Muscle of arm (tissue), 12 donors: ENCODE results near the gene DHX58. TPM values are rescaled to one million over a fixed set of nuclear protein-coding genes. Genes with fewer than 3 reads are reported as not detected.

ENCODE experiments used
- DNase-seq: peaks from one replicate; pipeline ENCODE4 v3.0.0-alpha.2; 2013
- polyA plus RNA-seq, 12 donors: library from polyadenylated mRNA; unstranded; fragments of 120-200 nt; gene quantifications; one replicate each; pipeline ENCODE4 v1.2.1, GENCODE V29; 2013; ENCODE audit not compliant: insufficient read length in 12 of 12

Gene DHX58
- polyA plus RNA-seq, 12 donors, result 2.3 to 12.1 (median 5.3) TPM; not detected in 1

DNA sequence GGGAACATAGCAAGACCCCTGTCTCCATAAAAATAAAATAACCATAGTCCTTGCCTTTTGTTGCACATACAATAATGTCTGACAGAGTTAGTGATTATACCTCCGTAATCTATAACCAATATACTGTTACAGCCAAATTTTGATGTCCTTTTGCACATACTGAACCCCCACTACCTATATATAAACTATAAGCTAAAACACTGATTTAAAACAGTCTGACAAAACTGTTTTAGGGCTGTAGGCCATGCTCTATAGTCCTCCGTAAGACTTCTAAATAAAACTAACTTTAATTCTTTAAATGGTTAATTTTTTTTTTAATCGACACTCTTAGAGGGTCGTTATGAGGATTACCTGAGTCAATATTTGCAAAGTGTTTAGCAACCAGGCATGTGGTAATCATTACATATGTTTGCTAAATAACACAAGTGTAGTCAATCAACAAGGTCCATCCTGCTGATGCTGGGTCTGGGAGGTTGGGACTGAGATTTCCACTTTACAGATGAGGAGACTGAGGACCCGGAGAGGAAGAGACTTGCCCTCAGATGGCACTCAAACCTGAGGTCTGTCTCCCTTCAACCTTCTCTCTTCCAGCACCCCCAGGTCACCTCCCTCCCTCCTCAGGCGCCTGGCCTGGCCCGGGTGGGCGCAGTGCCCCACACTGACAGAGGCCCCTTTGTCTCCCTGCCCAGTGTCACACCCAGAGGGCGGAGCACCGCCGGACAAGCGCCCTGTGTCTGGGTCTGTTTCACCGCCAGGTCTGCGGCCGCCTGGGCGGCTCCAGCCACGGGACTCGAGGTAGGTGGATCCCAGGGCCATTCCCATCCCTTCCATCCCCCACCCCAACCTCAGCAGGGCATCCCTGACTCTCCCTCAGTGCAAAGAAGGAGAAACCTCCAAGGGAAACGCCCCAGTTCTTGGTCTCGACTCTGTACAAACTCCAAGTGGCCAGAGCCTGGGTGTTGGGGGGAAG lies 24.5 kb downstream of the DHX58 start:
- DNase-seq, result no peak

DNA sequence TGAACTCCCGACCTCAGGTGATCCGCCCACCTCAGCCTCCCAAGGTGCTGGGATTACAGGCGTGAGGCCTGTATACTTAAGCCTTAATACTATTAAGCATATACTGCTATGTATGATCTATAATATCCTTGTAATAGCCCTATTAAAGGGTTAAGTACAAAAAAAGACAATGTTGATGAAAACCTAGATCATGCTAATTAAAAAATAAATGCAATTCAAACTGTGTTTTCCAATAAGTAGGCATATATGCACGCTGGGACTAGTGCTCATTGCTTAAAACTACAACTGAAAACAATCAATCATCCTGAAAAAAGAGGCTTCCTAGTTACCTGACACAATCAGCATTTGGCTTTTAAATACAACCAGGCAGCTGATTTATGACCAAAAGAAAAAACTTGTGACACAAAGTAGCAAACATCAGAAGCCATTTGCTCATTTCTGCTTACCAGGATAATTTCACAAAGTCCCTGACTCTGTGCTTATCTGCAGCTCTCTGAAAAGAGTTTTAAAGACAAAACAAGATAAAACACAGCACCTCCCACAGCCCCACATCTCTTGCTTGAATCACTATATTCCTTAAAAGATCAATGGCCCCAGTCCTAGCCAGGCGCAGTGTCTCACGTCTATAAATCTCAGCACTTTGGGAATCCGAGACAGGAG lies 25.3 kb downstream of the DHX58 start:
- no peak for DNase-seq

DNA sequence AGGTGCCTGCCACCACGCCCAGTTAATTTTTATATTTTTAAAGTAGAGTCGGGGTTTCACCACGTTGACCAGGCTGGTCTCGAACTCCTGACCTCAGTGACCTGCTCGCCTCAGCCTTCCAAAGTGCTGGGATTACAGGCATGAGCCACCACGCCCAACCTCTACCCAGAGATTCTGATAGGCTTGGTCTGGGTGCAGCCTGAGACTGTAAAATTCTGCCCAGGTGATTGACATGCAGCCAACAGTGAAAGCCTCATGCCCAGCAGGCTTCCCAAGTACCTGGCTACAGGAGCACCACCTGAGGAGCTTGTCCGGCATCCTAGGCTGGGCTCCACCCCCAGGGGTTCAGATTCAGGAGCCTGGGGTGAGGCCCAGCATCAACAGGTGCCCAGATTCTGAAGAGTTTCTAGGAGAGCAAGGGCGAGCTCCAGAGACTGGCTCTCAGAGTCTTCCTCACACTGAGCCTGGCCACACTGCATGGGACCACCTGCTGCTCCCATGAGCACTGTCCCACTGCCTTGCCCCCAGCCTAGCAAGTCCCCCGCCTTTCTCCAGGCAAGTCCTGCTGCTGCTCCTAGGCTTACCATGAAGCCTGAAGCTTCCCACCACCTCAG lies 30.9 kb downstream of the DHX58 start:
- no peak for DNase-seq

DNA sequence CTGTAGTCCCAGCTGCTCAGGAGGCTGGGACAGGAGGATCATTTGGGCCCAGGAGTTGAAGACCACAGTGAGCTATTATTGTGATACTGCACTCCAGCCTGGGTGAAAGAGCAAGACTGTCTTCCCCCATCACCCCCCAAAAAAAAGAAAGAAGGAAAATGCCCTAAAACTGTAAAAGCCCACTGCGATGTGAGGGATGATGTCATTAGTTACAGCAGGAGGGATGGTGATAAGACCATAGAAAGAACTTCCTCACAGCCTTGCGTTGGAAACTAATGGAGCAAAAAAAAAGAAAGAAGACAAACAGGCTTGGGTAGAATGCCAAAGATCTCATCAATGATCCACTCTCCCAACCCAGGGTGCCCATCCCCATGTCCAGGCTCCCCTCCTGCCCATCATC lies 33.0 kb downstream of the DHX58 start:
- DNase-seq, result no peak

DNA sequence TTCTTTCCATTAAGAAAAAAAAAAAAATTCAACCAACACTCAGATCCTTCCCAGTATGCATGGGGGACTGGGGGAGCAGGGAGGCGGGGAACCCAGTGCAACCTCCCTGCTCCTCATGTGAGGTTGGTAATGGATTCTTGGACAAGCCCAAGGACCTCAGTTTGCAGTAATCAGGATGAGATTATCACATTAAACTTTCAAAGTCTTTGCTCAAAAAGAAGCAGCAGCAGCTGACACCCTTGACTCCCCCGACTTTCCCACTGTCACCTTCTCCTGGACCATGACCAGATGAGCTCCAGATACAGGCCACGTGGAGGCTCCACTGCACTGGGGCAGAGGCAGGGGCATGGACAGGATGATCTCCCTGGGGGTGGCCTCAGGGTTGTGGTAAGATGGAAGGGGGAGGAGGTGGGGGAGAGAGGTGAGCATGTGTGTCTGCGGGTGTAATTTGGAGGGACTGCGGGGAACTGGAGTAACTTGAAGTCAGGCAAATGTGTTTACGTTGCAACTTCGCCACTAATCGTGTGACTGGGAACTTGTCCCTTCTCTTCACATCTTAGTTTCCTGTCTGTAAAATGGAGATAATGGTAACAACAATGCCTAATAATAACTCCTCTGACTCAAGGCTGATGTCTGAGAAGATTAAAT lies 34.0 kb downstream of the DHX58 start:
- no peak for DNase-seq

DNA sequence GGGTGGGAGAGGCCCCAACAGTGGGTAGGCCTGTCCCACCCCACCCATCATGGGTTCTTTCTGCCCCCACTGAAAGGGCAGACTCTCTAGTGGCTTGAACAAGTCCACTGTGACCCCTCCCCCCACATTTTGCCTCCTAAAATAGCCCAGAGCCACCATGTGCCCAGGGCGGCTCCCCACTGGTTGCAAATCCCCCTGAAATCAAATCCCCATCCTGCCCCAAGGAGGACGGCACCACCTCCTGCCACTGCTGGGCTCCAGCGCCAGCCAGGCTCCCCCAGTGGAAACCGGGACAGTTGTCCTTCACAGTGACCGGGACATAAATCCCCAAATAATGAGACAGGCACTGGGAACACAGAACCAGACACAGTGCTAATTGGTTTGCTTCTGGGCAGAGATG lies 34.8 kb downstream of the DHX58 start:
- DNase-seq, result no peak

DNA sequence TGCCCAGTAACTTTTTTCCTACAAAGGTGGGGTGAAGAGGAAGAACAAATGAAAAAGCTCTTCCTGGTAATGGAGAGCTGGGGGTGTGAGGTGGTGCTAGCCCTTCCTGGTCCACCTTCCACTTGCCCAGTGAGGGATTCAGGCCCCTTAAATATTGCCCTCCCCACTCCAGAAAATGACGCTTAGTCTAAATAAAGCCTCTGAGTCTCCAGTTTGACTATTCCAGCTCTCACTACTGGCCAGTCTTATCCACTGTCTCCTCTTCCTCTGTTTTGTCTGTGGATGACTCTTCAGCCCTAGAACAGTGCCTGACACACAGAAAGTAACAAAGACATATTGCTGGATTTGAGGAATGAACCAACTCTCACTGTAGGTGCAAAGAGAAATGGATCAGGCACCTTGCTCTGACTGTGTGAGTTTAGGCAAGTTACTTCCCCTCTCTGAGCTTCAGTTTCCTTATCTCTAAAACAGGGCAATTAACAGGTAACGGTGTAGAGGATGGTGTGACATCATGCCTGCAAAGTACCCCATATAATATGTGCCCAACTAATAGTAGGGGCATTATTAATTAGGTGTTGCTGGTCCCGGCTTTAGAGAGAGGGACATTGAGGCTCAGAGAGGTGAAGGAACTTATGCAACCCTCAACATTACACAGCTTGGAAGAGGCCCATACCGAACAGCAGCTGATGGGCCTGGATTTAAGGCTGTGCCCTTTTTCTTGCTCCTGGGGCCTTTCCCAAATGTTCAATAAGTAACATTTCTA lies 35.5 kb downstream of the DHX58 start:
- DNase-seq, result no peak

DNA sequence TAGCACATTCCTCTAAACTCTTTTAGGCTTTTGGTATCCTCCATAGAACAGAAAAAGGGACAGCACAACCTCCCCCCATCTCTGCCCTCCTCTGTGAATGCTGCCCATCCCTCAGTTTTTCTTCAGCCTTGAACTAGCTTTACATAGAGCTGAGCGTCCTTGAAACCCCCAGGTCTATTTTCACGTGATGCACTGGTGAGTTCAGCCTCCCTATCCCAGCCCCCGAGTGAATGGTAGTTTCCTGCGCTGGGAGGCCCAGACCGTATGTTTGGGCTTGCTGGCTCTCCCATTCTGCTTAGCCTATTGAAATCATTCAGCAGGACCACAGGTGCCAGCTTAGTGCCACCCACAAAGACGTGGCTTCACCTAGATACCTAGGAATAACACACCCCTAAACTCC lies 36.7 kb downstream of the DHX58 start:
- DNase-seq, result no peak

DNA sequence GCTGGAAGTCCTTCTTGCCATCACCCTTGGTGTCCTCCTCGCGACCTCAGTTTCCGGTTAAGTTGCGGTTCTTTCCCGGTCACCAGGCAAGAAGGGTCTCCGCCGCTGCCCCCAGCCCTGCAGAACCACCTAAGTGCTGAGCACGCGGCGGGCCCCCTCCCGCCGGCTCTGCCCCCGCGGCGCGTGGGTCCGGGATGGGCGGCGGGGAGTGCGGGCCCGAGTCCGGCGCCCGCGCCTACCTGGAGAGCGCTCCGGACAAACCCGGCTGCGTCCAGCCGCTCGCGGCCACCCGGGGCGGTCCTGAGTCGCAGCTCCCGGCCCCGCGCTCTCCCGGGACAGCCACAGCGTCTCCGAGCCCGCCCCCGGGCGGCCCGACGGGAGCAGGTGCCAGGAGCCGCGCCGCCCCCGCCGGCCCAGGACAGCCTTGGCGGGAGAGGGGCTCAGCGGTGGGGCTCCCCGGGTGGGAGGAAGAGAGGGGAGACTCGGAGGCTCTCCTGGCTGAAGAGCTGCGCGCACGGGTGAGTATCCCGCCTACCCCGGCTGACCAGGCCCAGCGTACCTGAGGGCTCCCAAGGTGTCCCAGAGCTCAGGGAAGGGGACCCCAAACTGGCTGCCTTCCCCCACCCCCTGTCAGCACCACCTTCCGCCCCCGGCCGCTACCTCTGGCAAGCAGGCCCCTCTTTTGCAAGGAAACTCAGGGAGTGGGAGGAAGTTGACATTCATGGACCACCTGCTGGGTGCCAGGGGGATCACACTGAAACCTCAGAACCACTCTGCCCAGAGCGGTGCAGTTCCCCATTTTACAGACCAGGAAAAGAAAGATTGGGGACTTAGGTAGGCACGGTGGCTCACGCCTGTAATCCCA lies 40.0 kb downstream of the DHX58 start:
- DNase-seq, result no peak

DNA sequence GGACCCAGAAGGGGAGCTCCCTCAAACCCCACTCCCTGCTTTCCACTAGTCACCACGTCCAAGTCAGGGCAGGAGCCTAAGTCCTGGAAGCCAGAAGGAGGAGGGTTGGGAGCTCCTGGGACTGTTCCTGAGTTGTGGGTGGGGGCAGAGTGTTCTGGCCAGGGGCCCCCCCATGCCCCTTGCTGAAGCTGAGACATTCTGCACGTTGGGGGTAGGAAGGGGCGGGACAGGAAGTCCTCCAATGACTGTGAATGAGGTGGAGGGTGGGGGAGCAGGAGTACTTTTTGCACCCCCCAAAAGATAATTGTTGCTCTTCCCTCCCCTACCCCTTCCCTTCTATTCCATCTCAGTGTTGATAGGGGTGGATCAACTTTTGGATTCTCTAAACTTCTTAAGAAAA lies 40.7 kb downstream of the DHX58 start:
- no peak for DNase-seq

DNA sequence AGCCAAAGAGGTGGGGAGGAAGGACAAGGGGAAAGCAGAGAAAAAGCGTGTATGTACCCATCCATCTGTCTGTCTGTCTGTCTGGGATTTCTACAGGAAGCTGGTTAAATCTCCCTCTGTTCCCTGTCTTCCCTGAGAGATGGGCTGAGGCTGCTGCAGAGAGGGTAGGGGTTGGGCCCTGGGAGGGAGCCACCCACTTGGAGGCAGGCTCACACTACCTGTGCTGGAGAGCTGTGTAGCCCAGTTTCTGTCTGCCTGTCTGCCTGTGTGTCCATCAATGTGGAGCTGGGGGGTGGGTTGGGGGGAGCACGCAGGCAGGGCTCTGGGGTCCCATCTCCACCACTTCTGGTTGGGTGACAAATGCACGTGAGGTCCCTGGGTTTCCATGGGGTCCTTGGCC lies 43.5 kb downstream of the DHX58 start:
- DNase-seq, result no peak

DNA sequence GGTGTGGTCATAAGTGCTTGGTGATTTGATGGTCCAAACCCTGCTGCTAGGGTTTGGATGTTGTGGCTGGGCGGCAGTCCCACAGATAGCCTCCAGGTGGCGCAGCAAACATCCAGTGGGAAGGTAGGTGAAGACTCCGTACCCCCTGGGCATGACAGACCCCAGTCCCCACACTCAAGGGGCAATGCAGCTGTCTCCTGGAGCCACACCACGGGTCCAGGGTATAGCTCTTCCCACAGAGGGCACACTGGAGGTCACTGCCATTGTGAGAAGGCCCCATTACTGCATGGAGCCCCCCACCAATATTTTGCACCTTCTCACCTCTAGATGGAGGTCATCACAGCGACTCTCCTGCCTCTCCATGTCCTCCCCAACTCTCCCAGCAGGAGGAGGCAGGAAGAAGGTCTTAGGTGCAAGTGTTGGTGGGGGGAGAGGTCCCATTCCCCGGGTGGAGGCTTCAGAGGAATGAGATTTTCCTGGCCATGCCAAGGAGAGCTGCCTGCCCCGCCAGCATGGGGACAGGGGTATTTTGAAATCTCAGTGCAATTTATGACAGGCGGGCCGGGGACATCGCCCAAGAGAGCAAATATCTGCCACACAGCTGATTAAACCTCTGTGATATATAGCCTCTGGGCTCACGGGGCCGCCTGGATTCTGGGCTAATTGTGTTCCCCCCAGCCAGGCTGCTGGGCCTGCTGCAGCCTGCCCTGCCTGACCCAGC lies 45.0 kb downstream of the DHX58 start:
- peak; percentile 42 for DNase-seq

DNA sequence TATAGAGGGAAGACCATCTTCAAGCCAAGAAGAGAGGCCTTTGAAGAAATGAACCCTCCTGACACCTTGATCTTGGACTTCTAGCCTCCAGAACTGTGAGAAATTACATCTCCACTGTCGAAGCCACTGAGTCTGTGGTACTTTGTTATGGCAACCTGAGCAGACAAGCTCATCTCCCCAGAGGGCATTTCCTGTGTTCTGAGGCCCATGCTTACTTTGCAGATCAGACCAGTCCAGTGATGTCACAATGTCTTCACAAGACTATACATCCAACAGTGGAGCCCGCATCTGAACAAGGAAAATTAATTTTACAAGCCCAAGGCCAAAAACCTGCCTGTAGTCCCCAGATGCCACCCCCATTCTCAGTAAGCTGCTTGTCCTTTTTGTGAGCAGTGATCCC lies 47.3 kb downstream of the DHX58 start:
- no peak for DNase-seq

DNA sequence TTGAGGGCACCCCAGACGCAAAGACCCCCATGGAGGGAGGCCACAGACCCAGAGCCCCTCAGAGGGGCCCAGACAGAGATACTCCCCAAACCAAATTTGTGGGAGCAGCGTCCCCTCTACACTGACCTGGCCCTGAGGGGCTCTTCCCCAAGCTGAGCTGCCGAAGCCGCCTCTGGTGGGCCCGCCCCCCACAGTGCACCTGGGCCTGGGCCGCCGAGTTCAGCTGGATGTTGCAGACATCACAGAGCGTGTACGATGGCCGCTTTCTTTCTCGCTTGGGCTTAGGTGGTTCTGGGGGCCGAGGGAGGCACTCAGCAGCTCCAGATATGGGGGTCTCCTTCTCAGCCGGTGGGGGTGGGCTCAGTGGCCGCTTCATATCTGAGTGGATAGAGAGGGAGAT lies 49.8 kb downstream of the DHX58 start:
- no peak for DNase-seq

DNA sequence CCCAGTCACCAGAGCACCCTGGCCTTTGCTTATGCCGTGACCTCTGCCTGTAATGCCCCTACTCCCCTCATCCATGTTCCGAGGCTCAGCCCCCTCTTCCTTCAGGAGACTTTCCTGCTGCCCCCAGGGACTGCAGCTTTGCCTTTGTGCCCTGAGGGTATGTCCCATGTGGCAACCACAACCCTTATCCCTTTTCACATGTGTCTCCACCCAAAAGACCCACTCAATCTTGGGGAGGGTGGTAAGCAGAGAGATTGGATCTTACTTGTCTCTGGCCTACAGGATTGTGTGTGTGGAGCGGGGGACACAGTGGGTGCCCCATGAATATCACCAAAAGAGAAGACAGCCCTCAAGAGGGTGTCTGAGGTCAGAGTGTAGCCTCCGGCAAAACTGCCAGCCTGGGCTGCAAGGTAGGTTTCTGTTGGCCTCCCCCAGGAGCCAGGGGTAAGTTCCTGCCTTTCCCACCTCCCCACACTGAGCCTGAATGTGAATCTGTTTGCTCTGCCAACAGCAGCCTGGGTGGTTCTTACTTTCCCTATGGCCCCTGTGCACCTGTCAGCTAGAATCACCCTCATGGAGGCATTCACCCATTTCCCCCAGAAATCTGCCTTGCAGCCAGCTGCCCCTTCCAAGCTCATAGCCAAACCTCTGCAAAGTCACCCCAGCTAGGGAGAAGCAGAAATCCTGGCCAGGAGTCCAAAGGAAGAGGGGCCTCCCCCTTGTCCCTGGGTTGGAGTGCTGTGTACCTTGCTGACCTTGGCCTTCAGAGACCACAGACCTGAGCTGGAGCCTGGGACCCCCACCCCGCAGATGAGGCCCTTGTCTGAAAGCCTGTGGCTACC lies 50.6 kb downstream of the DHX58 start:
- DNase-seq, result no peak

DNA sequence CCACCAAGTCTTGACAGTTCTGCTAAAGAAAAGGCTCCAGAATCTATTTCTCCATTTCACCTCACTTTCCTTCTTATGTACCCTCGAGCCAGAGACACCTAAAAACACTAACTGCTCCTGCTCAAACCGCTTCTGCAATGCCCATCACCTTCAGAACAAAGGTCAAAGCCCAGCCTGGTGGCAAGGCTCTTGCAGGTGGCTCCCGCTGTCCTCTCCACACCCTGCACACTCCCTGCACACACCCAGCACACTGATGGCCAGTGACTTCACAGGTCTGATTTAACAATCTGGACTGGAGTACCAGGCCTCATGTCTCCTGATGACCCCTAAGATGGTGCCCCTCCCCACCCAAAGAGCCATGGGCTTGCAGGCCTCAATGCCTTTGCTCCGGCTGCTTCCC lies 52.3 kb downstream of the DHX58 start:
- DNase-seq, result no peak

DNA sequence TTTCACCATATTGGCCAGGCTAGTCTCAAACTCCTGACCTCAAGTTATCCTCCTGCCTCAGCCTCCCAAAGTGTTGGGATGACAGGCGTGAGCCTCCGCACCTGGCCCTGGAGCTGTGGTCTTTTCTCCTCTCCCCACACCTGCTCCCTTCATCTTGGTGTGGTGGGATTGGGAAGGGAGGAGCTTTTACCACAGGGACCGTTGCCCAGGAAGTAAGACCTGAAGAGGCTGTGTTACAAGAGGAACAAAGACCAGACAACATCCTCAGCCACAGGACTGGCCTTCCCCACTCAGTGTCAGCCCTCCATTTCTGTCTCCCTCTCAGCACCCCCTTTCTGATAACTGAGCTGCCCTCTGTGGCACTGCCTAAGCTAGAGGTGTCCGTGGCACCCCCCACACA lies 52.7 kb downstream of the DHX58 start:
- no peak for DNase-seq

DNA sequence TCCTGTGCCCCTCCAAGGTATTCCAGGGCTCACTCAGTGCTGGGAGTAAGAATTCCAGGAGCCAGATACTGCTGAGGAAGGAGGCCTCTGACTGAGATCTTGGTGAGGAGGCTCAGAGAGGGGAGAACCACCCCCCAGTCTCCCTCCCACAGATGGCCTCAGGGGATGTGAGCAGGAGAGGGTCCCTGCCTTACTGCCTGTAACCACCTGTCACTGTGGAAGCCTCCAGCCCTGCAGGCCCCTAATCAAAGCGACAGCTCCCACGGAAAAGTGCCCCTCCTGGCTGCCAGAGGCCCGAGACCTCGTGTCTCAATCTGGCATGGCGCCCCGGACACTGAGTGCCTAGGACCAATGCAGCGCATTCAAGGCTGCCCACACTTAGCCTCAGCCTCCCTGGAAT lies 54.5 kb downstream of the DHX58 start:
- DNase-seq, result no peak

DNA sequence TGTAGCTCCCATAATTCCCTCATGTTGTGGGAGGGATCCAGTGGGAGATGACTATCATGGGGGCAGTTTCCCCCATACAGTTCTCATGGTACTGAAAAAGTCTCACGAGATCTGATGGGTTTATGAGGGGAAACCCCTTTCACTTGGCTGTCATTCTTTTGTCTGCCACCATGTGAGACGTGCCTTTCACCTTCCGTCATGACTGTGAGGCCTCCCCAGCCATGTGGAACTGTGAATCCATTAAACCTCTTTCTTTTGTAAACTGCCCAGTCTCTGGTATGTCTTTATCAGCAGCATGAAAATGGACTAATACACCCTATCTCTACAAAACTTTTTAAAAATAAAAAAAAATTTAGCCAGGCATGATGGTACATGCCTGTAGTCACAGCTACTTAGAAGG lies 55.9 kb downstream of the DHX58 start:
- no peak for DNase-seq
